K562 (cell line): ENCODE data around the gene SPATC1L. TPM values are rescaled to one million over a fixed set of nuclear protein-coding genes. Genes with fewer than 3 reads are reported as not detected.

Experiments
- ATAC-seq: fragments of 200-7000 bp; cut with Tn5 transposase; 3 replicates; pipeline ENCODE4 v1.9.1; 2020; ENCODE audit warnings: moderate library complexity
- BruUV-seq: library from RNA; stranded (reverse); fragments of 400-500 nt; replicated peaks from 2 replicates; lab custom pipeline; 2021; lab: Mats Ljungman, UMichigan
- CTCF ChIA-PET: fragments of 300-600 bp; formaldehyde crosslinking; extraction: SDS; loops from one replicate; lab custom pipeline; 2021; ENCODE audit warnings: low intra/inter-chr PET ratio; lab: Yijun Ruan, JAX
- POLR2A ChIA-PET: fragments of 300-600, 350-650 bp; sonication (Branson Sonifier 250); formaldehyde crosslinking; extraction: SDS; loops from one replicate; lab custom pipeline; 2021; ENCODE audit warnings: antibody characterized with exemption, inconsistent platforms; lab: Yijun Ruan, JAX
- DNase-seq, 4 experiments: peaks; one replicate each; pipeline versions ENCODE4 v3.0.0 to v3.0.0-alpha.2; 2011 to 2018; ENCODE audit warnings: low spot score in 3 of 4, mixed read lengths in 3 of 4; ENCODE audit errors: extremely low read depth in 1 of 4
- FAIRE-seq: peaks from 2 replicates; lab custom pipeline; 2011; peaks lifted over from hg19 to GRCh38; lab: Jason Lieb, UNC
- H2AFZ ChIP-seq: 2 replicates; pipeline ENCODE4 v1.6.0; 2011; ENCODE audit warnings: low read depth, low read length, control low read depth, inconsistent platforms
- H3K27ac ChIP-seq: fragments of 200-600 bp; 3 replicates; pipeline ENCODE4 v1.8.0; 2011; ENCODE audit warnings: low read depth, mild to moderate bottlenecking, control low read depth, inconsistent platforms, low read length, moderate library complexity, mixed read lengths; ENCODE audit errors: extremely low read depth
- H3K27me3 ChIP-seq, 2 experiments: fragments of 300-600 bp in 1 of 2; 2 replicates in 1 of 2; 3 replicates in 1 of 2; pipeline versions ENCODE4 v1.6.0 to v1.8.0; 2011; ENCODE audit warnings: inconsistent platforms in 2 of 2, low read length in 2 of 2, mild to moderate bottlenecking in 1 of 2, mixed read lengths in 1 of 2, moderate library complexity in 1 of 2; ENCODE audit not compliant: control insufficient read depth in 2 of 2, insufficient read depth in 2 of 2
- H3K36me3 ChIP-seq: fragments of 300-600 bp; 3 replicates; pipeline ENCODE4 v1.8.0; 2011; ENCODE audit warnings: mild to moderate bottlenecking, low read length, inconsistent platforms; ENCODE audit not compliant: control insufficient read depth, insufficient read depth
- H3K4me1 ChIP-seq, 2 experiments: fragments of 200-600 bp in 1 of 2; replicated peaks in 1 of 2; 2 replicates in 1 of 2; 3 replicates in 1 of 2; pipeline versions ENCODE4 v1.5.1 to v1.8.0; 2011; ENCODE audit warnings: inconsistent platforms in 2 of 2, low read length in 2 of 2, mild to moderate bottlenecking in 1 of 2, mixed read lengths in 1 of 2, moderate library complexity in 1 of 2; ENCODE audit not compliant: control insufficient read depth in 2 of 2, insufficient read depth in 2 of 2
- H3K4me2 ChIP-seq: 2 replicates; pipeline ENCODE4 v1.6.1; 2011; ENCODE audit warnings: low read length, control low read depth, inconsistent platforms, mixed read lengths; ENCODE audit not compliant: insufficient read depth
- H3K4me3 ChIP-seq: fragments of 200-600 bp; sonication (generic), shearing (Covaris generic); 2 replicates; pipeline ENCODE4 v1.5.1; 2016; ENCODE audit warnings: control low read depth, inconsistent platforms
- H3K79me2 ChIP-seq: fragments of 200-600 bp; 3 replicates; pipeline ENCODE4 v1.8.0; 2011; ENCODE audit warnings: low read length, inconsistent platforms; ENCODE audit not compliant: control insufficient read depth, insufficient read depth
- H3K9ac ChIP-seq, 2 experiments: 2 replicates each; pipeline versions ENCODE4 v1.6.0 to v1.6.1; 2011; ENCODE audit warnings: low read depth in 2 of 2, low read length in 2 of 2, control low read depth in 1 of 2, inconsistent platforms in 1 of 2, mild to moderate bottlenecking in 1 of 2, mixed read lengths in 1 of 2; ENCODE audit not compliant: insufficient read depth in 1 of 2
- H3K9me1 ChIP-seq: one replicate; pipeline ENCODE4 v1.6.0; 2011; ENCODE audit warnings: inconsistent platforms, mild to moderate bottlenecking, low read length, moderate library complexity; ENCODE audit not compliant: control insufficient read depth, insufficient read depth
- H3K9me3 ChIP-seq: replicated peaks from 2 replicates; pipeline ENCODE4 v1.5.1; 2011; ENCODE audit warnings: low read depth, low read length, inconsistent platforms; ENCODE audit not compliant: control insufficient read depth, insufficient read depth
- H4K20me1 ChIP-seq: replicated peaks from 2 replicates; pipeline ENCODE4 v1.6.1; 2011; ENCODE audit warnings: low read length, inconsistent platforms, mixed read lengths; ENCODE audit not compliant: control insufficient read depth, insufficient read depth
- CREB1 ChIP-seq, 2 experiments: sonication (generic) in 1 of 2; formaldehyde crosslinking in 1 of 2; IDR thresholded peaks; 2 replicates each; pipeline versions ENCODE4 v1.6.1 to v1.8.0; 2012 to 2022; ENCODE audit warnings: inconsistent platforms in 1 of 2, mild to moderate bottlenecking in 1 of 2, missing genetic modification reagents in 1 of 2, moderate library complexity in 1 of 2
- DLX4 ChIP-seq: fragments of 250-450 bp; sonication (Bioruptor Pico); IDR thresholded peaks from 2 replicates; pipeline ENCODE4 v1.6.1; 2021; ENCODE audit warnings: mild to moderate bottlenecking
- ID3 ChIP-seq, 2 experiments: fragments of 250-450 bp in 1 of 2; fragments of 450-650 bp in 1 of 2; sonication (Bioruptor Pico) in 1 of 2; IDR thresholded peaks; 2 replicates each; pipeline versions ENCODE4 v1.6.1 to v1.8.0; 2016 to 2021; ENCODE audit warnings: mild to moderate bottlenecking in 2 of 2, moderate library complexity in 2 of 2, missing compliant biosample characterization in 1 of 2, missing genetic modification characterization in 1 of 2
- JUNB ChIP-seq: fragments of 450-650 bp; formaldehyde crosslinking; conservative IDR thresholded peaks from 2 replicates; pipeline ENCODE4 v1.4.0; 2020; ENCODE audit warnings: mild to moderate bottlenecking
- TBP ChIP-seq: optimal IDR thresholded peaks from 2 replicates; pipeline ENCODE3; 2011; ENCODE audit warnings: low read depth, low read length, improper control_type of control experiment
- TEAD2 ChIP-seq: fragments of 450-650 bp; IDR thresholded peaks from 2 replicates; pipeline ENCODE4 v1.6.1; 2016; ENCODE audit warnings: missing genetic modification characterization, control low read depth, missing compliant biosample characterization
- UBTF ChIP-seq, 2 experiments: IDR thresholded peaks; 2 replicates each; pipeline ENCODE4 v1.6.1; 2012; ENCODE audit warnings: improper control_type of control experiment in 2 of 2, low read depth in 2 of 2, low read length in 2 of 2, borderline replicate concordance in 1 of 2
- WGBS: fragments of 100-300 bp; shearing (Covaris generic); methylation state at CpG from one replicate; pipeline ENCODE4 v1.1.6; 2016; ENCODE audit warnings: low coverage, mixed read lengths; ENCODE audit not compliant: insufficient coverage; ENCODE audit errors: missing lambda C conversion rate; 5-methylcytosine and 5-hydroxymethylcytosine counted together
- in situ Hi-C: fragments of 300-500 bp; cut with MboI; formaldehyde crosslinking; loops from 4 replicates; pipeline ENCODE4 v1.15.0; 2018; ENCODE audit warnings: inconsistent platforms, mixed read lengths
- intact Hi-C: fragments of 100-400 bp; cut with micrococcal nuclease; formaldehyde crosslinking; loops from 2 replicates; pipeline ENCODE4 v1.14.2; 2022
- polyA plus RNA-seq, 8 experiments: library from polyadenylated mRNA; depleted of rRNA in 4 of 8; stranded (reverse) in 5 of 8; unstranded in 3 of 8; fragments of >200 nt; fragmentation: Nextera tagmentation in 2 of 8; fragmentation: Illumina TruSeq in 1 of 8; extraction: Ambion mirVana in 2 of 8; extraction: Trizol in 1 of 8; gene quantifications; 2 replicates each; pipeline versions ENCODE4 v1.2.1 to v1.2.3, GENCODE V29; 2011 to 2014; ENCODE audit warnings: inconsistent platforms in 1 of 8, missing spikeins in 1 of 8
- total RNA-seq, 7 experiments: library from RNA; depleted of rRNA in 6 of 7; stranded (reverse); fragments of >200 nt in 6 of 7; fragmentation: Illumina TruSeq in 2 of 7; extraction: Trizol in 2 of 7; gene quantifications; 2 replicates each; pipeline versions ENCODE4 v1.2.1 to v1.2.3, GENCODE V29; 2011 to 2021; ENCODE audit warnings: low replicate concordance in 1 of 7

SPATC1L gene
- total and polyA plus RNA-seq, 9 of the 15 experiments (the other 6 are each of a cell fraction or from before 2014, with no cell fraction given), result 0.14 to 121 (median 34.0) TPM; not detected in 1

- TF ChIP-seq TEAD2 (no peak), JUNB (no peak), TBP (peak; percentile 43), ID3 (CRISPR knock-in tag; IDR thresholded peaks at IDR 0.05) (no peak), ID3 (tag; IDR thresholded peaks at IDR 0.05) (peak; percentile 47; the same call in 1 of the 2 replicates), CREB1 (IDR thresholded peaks at IDR 0.05) (no peak), CREB1 (CRISPR knock-in tag; IDR thresholded peaks at IDR 0.05) (no peak)
These were observed 44.2 kb upstream of the SPATC1L start, which contains the start of gene LSS (continued) for GRCh38 chr21:46228345-46229051.

GRCh38 chr21:46227811-46228344, 43.6 kb upstream of the SPATC1L start:
- TF ChIP-seq DLX4 (no peak), UBTF (IDR thresholded peaks at IDR 0.05; ENCODE audit: borderline replicate concordance in 1 of 2, low read depth in 2 of 2, low read length in 2 of 2) (peak in 1 of 2 experiments; percentile 29; a peak in 2 of 4 replicates)
- POLR2A ChIA-PET, result interaction anchor here (1.0 to 1.8 kb wide), 5 partner anchors 11 to 228 kb away, joined by 3 to 6 read pairs (median 5); no protein-coding TSS in a partner anchor

More at GRCh38 chr21:46227811-46228344, 43.6 kb upstream of the SPATC1L start:
- intact Hi-C loops (loop anchor here (2.0 to 10.0 kb wide), 5 partner anchors 41 to 227 kb away; partner anchors contain the start of genes DIP2A and PCNT), in situ Hi-C loops (no loop called here)
- peak overlapping the region; percentile 69 for H2AFZ ChIP-seq
- FAIRE-seq, result peak; percentile 44
- no peaks in the 10 kb centered on the region for H3K27me3 ChIP-seq
- H3K4me2 ChIP-seq, result peak overlapping the region; percentile 90
- H3K4me1 ChIP-seq, result peaks cover 38 to 39% of the 10 kb centered on the region in 2 experiments; a peak in 4 of 5 replicates
- peaks cover 87% of the 10 kb centered on the region for H3K79me2 ChIP-seq
- peaks cover 2% of the 10 kb centered on the region for H3K9me1 ChIP-seq
- no TSS peak for BruUV-seq
- WGBS, result 2% methylated on average over 20 of the region's 20 CpGs
- peak in 1 of 4 experiments; percentile 37 for DNase-seq
- H3K9ac ChIP-seq, result peak overlapping the region; percentile 51 to 94
- peaks cover 9% of the 10 kb centered on the region; the same call in 1 of the 2 replicates for H4K20me1 ChIP-seq
- peak overlapping the region; percentile 57 for H3K27ac ChIP-seq
- H3K4me3 ChIP-seq, result peak overlapping the region; percentile 87
- no peaks in the 10 kb centered on the region for H3K9me3 ChIP-seq
- ATAC-seq, result peak; percentile 5; the same call in 1 of the 3 replicates
- CTCF ChIA-PET, result interaction anchor here (0.6 kb wide), 1 partner anchor 52 kb away, joined by 3 read pairs; no protein-coding TSS in a partner anchor
- peaks cover 56% of the 10 kb centered on the region for H3K36me3 ChIP-seq
